DMS153 treated with DMSO at 0.1 percent for 48 hours (cell line): ENCODE data around the gene RPL29.
"Not testable (repeated sequence)": the region's sequence is repeated elsewhere in the genome, so short reads cannot be mapped to it uniquely, and the experiment has no call there.

Source experiments
- DNase-seq: peaks from one replicate; lab custom pipeline; 2025; ENCODE audit not compliant: unreplicated experiment; lab: John Stamatoyannopoulos, UW

Gene RPL29

DNA sequence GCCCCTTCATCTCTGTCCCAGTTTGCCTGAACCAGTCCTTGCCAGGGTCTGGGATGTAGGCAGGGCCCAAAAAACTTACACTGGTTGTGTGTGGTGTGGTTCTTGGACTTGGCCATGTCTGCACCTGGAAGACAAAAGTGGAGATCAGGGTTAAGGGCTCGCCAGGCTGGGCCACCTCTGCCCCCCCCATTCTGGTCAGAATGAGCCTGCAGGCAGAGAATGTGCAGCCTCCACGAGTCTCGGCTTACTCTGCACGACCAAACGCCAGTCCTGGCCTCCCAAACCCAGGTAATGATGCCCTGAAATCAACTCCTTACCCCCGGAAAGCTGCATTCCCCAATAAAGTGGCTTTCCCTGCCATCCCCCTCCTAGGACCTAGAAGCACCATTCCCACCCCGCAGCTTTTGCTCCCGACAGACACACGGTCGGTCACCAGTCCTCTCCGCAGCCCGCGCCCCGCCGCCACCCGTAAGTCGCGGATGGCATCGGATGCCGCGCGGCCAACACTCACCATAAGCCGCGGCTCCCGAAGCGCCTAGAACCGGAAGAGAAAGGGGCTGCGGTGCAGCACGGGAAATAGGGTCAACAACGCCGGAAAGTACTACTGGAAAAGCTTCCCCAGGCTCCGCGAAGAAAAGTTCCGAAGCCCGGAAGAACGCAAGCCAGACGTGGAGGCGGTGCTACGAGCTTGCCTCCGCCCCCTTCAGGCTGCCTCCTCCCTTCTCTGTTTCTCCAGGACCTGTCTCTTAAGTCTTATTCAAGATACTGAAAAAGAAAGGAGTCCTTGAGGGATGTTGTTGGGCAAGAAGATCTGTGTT lies at the start of gene RPL29:
TSS of gene RPL29 (minus strand) at position 550 of the 818 bp plus-strand sequence. CDS start at position 116, 434 bp downstream.
- peak; percentile 55 for DNase-seq

DNA sequence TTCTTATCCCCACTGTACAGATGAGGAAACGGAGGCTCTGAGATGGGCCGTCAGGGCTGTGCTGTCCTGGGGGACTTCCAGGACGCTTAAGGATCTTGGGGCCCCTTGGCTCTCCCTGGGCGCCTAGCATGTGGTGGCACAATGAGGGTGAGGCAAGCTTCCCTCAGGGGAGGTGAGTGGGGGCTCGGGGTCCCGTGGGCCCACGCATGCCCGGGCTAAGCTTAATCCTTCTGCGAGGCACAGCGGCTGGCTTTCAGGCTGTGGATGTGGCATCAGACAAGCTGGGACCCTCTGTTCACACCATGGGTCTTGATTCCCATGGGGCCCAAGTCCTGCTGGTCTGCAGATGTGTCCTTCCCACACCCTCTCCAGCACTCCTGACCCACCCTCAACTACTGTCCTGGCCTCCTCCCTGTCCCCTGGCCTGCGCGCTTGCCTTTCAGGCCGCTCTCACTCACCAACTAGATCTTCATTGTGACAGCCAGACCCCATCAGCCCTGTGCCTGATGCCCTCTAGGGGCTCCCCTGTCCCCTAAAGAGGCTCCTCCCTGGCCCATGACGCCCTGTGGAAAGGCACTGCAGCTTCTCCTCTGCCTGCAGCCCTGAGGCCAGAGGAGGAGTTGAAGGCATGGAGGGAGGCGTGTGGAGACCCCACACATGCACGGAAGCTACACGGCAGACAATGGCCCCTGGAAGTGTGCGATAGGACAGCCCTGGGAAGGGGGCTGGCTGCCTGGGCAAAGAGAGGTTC lies 49.3 kb upstream of the RPL29 start:
- no peak for DNase-seq

DNA sequence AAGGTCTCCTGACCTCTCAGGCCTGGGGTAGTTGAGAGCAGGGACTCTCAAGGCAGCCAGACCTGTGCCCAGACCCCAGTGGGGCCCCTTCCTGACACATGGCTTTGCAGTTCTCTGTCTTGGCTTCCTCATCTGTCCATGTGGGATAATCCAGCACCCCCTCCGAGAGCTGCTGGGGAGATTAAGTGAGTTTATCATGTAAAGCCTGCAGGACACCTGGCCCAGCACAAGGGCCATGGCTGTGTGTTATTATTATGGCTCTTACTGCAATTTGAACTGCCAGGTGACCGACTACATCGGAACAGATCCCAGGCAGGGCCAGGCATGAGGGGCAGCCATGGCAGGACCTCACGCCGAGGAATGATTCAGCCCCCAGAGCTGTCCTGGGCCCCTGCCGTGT lies 48.1 kb upstream of the RPL29 start:
- no peak for DNase-seq

DNA sequence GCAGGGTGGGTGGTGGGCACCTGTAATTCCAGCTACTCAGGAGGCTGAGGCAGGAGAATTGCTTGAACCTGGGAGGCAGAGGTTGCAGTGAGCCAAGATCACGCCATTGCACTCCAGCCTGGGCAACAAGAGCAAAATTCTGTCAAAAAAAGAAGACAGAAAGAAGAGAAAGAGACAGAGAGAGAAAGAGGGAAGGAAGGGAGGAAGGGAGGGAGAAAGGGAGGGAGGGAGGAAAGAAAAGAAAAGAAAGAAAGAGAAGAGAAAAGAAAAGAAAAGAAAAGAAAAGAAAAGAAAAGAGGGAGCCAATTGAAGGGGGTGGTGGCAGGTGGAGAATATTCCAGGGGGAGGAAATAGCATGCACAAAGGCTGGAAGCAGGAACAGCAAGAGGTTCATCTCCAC lies 47.3 kb upstream of the RPL29 start:
- not testable (repeated sequence) for DNase-seq

DNA sequence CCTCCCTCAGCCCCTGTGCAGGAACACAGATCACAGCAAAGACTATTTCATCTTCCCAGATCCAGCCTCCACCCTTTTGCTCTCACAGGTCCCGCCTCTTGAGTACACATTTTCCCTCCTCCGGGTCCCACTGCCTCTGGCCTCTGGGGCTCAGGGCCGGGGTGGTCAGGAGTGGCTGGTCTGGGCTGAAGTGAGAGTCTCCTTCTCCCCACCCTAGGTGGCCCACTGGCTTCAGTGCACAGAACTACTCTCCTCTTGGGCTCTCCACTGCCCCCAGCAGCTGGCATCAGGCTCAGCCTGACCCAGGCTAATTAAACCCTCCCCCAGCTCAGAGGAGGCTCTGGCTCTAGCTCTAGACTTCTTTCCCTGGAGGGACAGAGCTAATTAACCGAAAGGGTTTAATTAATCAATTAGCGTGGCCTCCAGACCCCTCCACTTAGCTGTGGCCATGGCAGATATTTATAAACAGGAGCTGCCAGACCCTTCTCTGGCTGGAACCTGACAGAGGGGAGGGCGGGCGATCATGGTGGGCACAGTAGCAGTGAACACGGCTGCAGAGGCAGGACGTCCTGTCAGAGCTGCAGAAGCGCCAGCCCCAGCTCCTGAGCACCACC lies 45.5 kb upstream of the RPL29 start:
- DNase-seq, result no peak

DNA sequence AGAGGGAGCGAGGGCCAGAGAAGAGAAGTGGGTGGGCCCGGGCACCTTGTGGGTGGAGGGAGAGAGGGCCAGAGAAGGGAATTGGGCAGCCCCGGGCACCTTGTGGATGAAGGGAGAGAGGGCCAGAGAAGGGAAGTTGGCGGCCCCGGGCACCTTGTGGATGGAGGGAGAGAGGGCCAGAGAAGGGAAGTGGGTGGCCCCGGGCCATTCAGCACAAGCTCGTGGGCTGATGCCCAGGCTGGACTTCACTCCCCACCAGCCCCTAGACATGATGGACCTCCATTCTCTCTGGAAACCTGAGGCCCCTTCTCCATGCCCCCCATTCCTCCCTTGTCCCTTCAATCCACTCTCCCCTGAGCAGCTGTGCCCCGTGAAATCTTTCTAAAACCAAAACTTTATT lies 44.9 kb upstream of the RPL29 start:
- no peak for DNase-seq

DNA sequence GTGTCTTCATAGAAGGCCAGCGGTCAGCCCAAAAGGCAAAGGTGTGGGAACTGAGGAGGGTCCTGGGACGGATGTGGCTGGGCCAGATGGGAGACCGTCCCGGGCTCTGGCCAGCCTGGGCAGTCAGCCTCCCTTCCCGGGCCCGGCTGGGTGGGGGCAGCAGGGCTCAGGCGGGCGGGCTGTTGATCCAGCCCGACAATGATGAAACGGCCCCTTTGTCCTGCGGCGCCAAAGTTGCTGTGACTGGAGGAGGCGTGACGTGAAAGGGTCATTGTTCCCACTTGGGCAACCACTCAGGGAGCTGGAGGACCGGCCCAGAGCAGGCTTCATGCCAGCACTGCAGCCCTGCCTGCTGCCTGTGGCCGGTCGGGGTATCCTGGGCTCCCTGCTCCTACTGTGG lies 44.2 kb upstream of the RPL29 start:
- no peak for DNase-seq

DNA sequence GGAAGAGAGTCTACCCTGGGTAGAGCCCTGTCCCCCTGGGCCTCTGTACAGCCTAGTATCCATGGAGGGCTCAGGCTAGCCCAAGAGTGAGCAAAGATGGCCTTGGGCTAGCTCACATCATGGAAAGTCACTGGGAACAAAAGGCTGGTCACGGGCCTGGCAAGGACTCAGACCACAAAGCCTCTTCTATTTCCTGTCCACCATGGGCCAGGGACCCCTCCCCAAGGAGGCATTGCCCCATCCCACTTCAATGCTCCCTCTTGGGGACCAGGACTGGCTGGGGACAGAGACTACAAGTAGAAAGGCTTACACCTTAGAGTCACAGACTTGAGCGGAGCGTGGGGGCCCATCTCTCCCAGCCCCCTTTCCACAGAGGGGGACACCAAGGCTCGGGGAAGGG lies 43.7 kb upstream of the RPL29 start:
- DNase-seq, result no peak

DNA sequence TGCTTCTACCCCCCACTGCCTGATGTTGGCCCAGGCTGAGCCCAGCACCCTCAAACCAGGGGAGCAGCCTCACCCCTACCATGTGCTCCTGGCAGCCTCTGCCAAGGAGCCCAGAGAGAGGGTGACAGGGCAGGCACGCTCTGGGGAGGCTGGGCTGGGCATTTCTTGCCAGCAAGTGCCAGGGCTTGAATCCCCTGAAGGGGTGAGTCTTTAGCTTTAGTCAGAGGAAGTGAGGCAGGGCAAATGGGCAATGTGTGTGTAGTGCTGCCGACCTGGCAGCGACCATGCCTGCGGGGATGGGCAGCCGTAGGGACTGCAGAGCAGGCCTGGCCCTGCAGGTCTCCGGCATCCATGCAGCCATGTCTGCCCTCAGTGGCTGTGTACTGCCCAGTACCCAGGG lies 42.5 kb upstream of the RPL29 start:
- no peak for DNase-seq

DNA sequence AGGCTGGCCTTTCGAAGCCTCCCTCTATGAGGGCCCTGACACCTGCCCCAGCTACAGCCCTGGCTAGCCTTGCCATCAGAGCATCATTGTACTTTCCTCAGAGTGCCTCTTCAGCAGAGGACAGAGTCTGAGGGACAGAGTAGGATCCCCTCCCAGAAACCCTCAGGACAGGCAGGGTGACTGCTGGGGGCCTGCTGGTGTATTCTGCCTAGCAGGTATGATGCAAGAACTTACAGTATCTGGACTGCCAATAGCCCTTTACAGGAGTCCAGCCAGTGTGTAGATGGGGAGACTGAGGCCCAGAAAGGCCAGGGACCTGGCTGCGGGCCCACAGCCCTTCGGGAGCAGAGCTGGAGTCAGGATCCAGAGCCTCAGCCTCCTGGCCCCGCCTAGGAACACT lies 41.6 kb upstream of the RPL29 start:
- no peak for DNase-seq

DNA sequence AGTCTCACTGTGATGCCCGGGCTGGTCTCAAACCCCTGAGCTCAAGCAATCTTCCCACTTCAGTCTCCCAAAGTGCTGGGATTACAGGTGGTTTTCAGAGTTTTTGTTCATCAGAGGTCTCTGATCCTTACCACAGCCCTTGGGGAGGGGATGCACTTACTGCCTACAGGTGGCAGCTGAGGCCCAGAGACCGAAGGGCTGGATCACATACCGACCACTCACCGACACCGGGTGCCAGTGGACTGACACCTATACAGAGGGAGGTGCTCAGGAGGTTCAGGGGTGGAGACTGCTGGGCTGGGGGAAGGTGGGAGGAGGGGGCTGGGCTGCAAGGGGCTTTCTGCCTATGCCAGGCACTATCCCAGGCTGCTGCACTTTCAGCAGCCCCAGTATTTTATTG lies 41.1 kb upstream of the RPL29 start:
- no peak for DNase-seq

DNA sequence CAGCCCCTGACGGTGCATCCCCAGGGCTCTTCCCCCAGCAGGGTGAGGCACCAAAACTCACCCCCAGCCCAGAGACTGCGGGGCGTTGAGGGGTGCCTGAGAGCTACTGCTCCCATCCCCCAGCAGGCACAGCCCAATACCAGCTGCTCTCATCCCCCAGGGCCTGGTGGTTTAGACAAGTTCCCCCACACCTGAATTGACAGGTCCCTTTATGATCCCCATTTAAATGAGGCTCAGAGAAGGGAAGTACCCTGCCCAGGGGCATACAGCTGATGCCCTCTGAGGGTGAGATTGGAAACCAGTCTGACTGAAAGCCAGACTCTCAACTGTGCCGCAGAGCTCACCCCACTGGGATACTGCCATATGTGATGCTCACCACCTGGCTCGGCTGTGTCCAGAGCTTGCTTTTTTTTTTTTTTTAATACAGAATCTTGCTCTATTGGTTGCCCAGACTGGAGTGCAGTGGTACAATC lies 40.6 kb upstream of the RPL29 start:
- DNase-seq, result no peak

DNA sequence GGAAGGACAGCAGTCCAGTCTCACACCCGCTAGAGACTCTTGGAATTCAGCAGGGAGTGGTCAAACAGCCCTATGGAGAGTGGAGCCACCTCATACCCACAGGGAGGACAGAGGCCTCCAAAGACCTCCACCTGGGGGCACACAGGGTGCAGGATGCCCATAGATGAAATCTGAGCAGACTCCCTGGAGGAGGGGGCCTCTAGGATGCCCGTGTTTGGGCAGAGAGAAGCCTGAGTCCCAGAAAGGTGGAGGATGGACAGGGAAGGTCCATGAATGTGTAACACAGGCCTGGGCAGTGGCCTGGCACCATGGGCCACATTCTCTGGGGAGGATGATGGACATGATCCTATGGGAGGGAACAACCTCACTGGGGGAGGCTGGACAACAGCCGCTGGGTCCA lies 39.0 kb upstream of the RPL29 start:
- no peak for DNase-seq

DNA sequence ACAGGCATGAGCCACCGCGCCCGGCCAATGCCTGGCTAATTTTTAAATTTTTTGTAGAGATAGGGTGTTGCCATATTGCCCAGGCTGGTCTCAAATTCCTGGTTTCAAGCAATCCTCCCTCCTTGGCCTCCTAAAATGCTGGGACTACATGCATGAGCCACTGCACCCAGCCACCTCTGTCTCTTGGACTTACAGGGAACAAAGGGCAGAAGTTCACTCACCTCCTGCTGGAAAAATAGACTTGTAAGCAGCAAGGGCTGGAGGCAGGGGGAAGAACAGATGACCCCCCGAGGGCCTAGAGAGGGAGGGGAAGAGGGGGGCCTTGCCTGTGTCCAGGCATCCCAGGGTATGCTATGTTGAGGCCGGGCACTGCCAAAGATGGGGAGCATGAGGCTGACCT lies 38.5 kb upstream of the RPL29 start:
- DNase-seq, result no peak

DNA sequence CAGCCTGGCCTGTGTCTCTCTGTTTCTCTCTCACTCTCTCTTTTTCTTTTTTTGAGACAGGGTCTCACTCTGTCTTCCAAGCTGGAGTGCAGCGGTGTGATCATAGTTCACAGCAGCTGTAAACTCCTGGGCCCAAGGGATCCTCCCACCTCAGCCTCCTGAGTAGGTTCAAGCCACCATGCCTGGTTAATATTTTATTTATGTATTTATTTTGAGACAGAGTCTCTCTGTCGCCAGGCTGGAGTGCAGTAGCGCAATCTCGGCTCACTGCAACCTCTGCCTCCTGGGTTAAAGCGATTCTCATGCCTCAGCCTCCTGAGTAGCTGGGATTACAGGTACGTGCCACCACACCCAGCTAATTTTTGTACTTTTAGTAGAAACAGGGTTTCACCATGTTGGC lies 38.1 kb upstream of the RPL29 start:
- not testable (repeated sequence) for DNase-seq

DNA sequence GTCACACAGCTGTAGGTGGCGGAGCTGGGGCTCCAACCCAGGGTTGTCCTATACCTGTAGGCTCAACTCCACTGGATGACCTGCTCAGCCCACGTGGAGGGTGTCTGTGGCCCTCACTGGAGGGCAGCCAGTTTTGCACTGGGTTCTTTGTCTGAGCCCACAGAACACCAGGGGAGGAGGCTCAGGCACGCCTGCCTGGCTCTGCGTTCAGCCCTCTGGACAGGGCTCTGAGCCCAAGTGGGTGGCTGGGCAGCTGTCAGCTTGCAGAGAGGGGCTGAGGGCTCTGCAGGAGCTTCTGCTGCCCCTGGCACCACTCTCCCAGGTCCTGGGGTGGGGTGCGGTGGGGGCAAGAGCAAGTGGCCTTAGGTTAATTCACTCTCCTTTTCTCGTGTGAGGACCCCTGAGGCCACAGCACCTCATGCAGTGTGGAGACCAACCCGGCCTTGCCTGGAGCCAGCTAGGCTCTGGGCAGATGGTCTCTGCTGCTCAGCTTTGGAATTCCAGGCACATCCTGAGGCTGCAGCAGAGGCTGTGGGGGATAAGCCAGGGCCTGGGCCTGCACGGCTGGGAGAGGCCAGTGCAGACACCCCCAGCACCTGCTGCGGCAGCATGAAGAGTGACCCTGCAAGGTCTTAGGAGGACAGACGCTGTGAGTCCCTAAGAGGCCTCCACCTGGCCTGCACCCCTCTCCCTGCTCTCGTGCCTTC lies 37.2 kb upstream of the RPL29 start:
- DNase-seq, result no peak

DNA sequence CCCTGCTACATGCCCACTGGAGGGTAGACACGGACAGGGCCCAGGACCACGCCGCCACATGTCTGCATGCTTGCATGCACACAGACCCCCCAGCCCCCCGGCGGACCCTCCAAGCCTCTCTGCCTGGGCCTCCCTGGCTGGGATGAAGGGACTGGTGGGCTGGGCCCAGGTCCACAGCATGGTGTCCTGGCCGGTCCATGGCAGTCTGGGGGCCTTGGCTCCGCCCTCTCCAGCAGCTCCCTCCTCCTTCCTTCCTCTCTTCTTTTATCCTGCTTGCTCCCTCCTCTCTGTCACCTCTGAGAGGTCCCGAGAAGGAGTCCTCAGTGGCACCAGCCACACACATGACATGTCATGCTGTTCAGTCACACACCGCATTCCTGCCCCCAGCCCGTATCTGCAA lies 36.2 kb upstream of the RPL29 start:
- DNase-seq, result no peak

DNA sequence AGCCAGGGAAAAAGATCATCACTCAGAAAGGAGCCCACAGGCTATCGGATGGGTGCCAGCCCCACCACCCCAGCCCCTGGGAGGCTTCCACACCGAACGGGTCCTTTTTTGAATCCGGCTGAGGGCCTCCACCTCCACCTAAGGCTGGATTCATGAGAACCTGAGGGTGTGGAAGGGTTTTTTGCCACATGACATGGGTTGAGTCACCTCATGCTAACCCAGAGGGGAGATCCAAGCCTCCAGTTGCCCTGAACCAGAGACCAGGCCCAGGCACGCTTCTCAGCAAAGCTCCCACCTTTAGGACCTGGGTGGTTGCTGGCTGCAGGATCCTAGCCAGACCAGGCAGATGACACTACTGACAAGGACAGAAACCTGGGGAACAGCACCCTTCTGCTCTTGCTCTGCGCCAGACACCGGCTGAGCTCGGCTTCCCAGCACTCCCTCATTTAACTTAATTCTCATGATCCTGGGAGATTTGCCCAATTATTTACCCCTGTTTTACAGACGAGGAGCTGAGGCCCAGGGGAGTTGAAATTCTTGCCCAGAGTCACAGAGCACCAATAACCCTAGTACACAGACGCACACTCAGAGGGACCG lies 35.1 kb upstream of the RPL29 start:
- DNase-seq, result no peak

DNA sequence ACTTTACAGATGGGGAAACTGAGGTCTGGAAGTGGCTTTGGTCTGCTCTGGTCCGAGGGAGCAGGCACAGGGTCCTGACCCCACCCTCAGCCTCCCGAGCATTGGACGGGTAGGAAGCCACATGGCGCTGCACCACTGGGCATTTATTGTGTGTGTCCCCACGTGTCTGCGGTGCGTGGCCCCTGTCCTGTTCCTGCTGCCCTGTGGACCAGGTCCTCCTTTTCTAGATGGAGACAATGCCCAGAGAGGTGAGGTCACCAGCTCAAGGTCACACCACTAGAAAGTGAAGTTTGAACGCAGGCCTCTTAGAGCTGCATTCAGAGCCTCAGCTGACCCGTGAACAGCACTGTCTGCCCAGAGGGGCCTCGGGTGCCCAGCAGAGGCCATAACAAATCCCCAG lies 33.8 kb upstream of the RPL29 start:
- no peak for DNase-seq

DNA sequence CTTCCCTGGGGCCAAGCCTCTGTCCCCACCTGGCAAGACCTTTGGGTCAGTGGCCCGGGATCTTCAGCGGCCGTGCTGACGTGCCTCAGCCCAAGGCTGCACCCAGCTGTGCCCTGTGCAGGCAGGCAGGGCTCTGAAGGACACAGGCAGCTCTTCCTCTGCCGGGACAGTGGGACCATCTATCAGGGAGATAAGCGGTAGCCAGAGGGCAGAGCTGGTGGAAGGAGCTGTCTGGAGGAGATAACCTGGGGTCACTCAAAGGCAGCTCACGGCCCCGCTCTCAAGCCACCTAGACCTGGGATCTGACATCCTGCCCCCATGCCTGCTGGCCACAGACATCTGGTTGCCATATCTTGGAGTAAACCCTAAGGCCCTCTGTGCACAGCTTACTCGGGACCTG lies 33.4 kb upstream of the RPL29 start:
- DNase-seq, result no peak

DNA sequence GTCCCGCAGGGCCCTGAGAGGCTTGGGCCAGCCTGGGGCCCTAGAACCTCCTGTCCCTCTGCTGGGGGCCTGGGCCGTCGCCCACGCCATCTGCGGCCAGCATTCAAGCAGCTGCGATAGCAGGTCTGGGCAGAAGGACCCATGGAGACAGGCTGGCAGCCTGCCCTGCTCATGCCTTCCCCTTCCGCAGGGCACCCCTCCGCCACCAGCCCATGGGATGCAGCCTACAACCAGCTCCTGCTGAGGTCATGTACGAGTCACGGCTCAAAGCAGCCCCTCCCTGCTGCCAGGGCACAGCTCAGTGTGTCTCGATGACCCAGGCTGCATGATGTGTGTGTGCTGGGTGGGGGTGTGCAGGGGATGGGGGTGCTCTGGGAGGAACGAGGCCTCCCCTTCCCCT lies 32.9 kb upstream of the RPL29 start:
- no peak for DNase-seq
